ENCODE measurements around the gene METTL1.
"Not testable (repeated sequence)": the region's sequence is repeated elsewhere in the genome, so short reads cannot be mapped to it uniquely, and the experiment has no call there.

Gene METTL1

DNA sequence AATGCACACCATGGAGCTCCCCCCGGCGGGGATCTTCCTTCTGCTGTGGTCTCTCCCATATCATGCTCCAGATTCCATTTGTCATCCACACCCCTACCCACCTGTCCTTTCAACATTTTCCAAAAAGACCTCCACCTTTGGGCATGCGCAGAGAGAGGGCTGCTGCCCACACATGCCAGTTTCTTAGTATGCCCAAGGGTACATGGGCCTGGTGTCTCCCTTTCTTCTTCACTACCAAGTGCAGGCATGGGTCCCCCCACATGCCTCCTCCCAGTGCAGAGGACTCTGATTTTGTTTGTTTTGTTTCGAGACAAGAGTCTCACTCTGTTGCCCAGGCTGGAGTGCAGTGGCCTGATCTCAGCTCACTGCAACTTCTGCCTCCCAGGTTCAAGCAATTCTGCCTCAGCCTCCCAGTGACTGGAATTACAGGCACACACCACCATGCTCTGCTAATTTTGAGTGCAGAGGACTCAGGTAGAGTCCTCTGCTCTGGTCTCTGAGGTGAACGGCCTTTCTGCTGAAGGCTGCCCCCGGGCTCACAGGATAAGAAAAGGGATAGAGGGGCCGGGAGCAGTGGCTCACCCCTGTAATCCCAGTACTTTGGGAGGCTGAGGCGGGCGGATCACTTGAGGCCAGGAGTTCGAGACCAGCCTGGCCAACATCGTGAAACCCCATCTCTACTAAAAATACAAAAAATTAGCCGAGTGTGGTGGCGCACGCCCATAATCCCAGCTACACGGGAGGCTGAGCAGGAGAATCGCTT lies 49.9 kb downstream of the METTL1 start:
- FAIRE-seq = not testable (repeated sequence)

DNA sequence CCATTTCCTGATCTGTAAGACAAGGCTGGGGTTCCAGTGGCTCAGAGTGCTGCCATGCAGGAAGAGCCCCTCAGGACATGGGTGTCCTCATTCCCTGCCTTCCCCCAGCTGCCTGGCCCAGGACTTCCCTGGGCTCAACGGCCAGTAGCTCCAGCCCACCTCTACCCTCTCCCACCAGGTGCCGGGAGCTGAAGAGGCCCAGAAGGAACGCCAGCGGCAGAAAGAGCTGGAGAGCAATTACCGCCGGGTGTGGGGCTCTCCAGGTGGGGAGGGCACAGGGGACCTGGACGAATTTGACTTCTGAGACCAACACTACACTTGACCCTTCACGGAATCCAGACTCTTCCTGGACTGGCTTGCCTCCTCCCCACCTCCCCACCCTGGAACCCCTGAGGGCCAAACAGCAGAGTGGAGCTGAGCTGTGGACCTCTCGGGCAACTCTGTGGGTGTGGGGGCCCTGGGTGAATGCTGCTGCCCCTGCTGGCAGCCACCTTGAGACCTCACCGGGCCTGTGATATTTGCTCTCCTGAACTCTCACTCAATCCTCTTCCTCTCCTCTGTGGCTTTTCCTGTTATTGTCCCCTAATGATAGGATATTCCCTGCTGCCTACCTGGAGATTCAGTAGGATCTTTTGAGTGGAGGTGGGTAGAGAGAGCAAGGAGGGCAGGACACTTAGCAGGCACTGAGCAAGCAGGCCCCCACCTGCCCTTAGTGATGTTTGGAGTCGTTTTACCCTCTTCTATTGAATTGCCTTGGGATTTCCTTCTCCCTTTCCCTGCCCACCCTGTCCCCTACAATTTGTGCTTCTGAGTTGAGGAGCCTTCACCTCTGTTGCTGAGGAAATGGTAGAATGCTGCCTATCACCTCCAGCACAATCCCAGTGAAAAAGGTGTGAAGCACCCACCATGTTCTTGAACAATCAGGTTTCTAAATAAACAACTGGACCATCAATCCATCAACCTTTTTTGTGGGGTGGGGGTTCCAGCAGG lies 51.0 kb downstream of the METTL1 start:
- no peak for FAIRE-seq

DNA sequence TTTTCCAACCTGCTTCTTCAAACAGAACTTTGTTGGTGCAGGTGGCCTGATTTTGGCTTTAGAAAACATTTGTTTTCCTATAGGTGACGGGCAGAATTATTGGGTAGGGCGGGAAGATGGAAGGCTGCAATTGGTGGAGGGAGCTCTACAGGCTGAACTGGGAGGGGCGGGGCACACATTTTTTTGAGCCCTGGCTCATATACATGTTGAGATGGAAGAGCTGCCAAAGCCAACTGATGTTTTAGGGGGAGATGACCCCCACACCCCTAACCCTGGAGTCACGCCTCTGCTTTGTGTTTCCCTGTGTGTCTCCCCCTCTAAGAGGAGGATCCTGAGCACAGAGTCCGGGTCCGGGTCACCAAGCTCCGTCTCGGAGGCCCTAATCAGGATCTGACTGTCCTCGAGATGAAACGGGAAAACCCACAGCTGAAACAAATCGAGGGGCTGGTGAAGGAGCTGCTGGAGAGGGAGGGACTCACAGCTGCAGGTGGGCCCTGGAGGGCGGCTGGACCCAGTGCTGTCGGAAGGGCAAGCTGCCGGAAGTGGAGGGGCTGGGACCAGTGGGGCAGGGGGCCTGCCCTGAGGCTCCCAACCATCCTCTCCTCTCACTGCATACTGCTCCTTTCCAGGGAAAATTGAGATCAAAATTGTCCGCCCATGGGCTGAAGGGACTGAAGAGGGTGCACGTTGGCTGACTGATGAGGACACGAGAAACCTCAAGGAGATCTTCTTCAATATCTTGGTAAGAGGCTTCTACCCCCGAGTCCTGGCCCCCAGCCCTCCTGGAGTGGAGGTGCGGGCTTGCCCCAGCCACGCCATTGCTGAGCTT lies 51.9 kb downstream of the METTL1 start:
- no peak for FAIRE-seq

DNA sequence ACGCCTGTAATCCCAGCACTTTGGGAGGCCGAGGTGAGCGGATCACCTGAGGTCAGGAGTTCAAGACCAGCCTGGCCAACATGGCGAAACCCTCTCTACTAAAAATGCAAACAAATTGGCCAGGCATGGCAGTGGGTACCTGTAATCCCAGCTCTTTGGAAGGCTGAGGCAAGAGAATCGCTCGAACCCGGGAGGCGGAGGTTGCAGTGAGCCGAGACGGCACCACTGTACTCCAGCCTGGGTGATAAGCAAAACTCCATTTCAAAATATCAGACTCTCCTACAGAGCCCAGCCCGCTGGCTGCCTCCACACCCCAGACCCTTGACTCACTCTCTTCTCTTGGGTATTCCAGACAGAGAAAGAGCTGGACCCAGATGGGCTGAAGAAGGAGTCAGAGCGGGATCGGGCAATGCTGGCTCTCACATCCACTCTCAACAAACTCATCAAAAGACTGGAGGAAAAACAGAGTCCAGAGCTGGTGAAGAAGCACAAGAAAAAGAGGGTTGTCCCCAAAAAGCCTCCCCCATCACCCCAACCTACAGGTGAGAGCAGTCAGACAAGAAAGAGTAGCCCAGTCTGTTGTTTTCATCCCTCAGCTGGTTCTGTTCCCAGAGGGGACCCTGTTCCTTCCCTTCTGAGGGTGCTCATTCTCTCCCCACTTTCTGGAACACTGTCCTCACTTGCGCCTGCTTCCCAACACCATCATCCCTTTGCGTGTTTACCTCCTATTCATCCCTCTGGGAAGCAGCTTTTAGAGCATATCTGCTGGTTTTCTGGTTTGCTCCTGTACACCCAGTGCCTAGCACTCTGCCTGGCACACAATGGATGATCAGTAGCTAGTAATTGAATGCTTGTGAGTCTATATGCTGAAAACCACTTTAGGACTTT lies 53.0 kb downstream of the METTL1 start:
- FAIRE-seq = no peak

Measured in islet of Langerhans (tissue), 1 donor.